ENCODE data around the gene NPAS1. TPM values are rescaled to one million over a fixed set of nuclear protein-coding genes. Genes with fewer than 3 reads are reported as not detected.

The NPAS1 gene
- total and polyA plus RNA-seq, 9 donors: 0.15 to 0.57 (median 0.31) TPM; not detected in 4

GRCh38 chr19:46985542-46986415 is 33.9 kb upstream of the NPAS1 start:
- no peak overlapping the region for H3K4me3 ChIP-seq
- peaks cover 8% of the 10 kb centered on the region for H3K4me1 ChIP-seq (ENCODE audit: insufficient read depth)
- no peaks in the 10 kb centered on the region for H3K9me3 ChIP-seq
- 84 to 88% (median 86%) methylated on average over 14 of the region's 14 CpGs for WGBS, 3 donors
- no peak overlapping the region for H3K27ac ChIP-seq
- H3K36me3 ChIP-seq: no peaks in the 10 kb centered on the region
- TF ChIP-seq EP300 (IDR thresholded peaks at IDR 0.05) (no peak), POLR2A (IDR thresholded peaks at IDR 0.05) (no peak), CTCF (IDR thresholded peaks at IDR 0.05) (no peak)
- intact Hi-C loops (cut with DNase I): no loop called here
- no peak for DNase-seq
- H3K27me3 ChIP-seq: no peaks in the 10 kb centered on the region

GRCh38 chr19:46988614-46989230 is 30.9 kb upstream of the NPAS1 start:
- 87 to 90% (median 88%) methylated on average over 14 of the region's 14 CpGs for WGBS, 3 donors
- H3K27ac ChIP-seq: no peak overlapping the region
- H3K27me3 ChIP-seq: no peaks in the 10 kb centered on the region
- H3K9me3 ChIP-seq: no peaks in the 10 kb centered on the region
- H3K4me3 ChIP-seq: no peak overlapping the region
- H3K36me3 ChIP-seq: no peaks in the 10 kb centered on the region
- no peak for TF ChIP-seq POLR2A (IDR thresholded peaks at IDR 0.05)
- TF ChIP-seq EP300 (IDR thresholded peaks at IDR 0.05): no peak
- TF ChIP-seq CTCF (IDR thresholded peaks at IDR 0.05): no peak
- H3K4me1 ChIP-seq (ENCODE audit: insufficient read depth): peaks cover 24% of the 10 kb centered on the region
- DNase-seq: no peak
- intact Hi-C loops (cut with DNase I): no loop called here

- Histone ChIP-seq H3K27me3 (no peaks in the 10 kb centered on the region), H3K9me3 (no peaks in the 10 kb centered on the region), H3K4me3 (no peak overlapping the region), H3K27ac (peak overlapping the region in 1 of 2 donors; percentile 76), H3K36me3 (no peaks in the 10 kb centered on the region), H3K4me1 (ENCODE audit: insufficient read depth) (peaks cover 24% of the 10 kb centered on the region)
- 6 to 10% (median 7%) methylated on average over 19 of the region's 19 CpGs for WGBS, 3 donors
- peak; percentile 68 to 89 (median 89) for TF ChIP-seq CTCF (IDR thresholded peaks at IDR 0.05)
- TF ChIP-seq EP300 (IDR thresholded peaks at IDR 0.05): no peak
- peak; percentile 88 to 91 (median 90) for DNase-seq
- intact Hi-C loops (cut with DNase I): loop anchor here (2.0 to 10.0 kb wide), 5 partner anchors 129 to 239 kb away; partner anchors contain the start of gene ARHGAP35 (in 2 of the 4)
Measured at GRCh38 chr19:46990991-46991676, 28.5 kb upstream of the NPAS1 start.

Data from ovary (tissue), 9 donors.